Measurements from ENCODE around the gene OTOP1.
A peak's percentile ranks its signal among the peaks of the same experiment; 100 is the strongest.

Gene OTOP1, protein sequence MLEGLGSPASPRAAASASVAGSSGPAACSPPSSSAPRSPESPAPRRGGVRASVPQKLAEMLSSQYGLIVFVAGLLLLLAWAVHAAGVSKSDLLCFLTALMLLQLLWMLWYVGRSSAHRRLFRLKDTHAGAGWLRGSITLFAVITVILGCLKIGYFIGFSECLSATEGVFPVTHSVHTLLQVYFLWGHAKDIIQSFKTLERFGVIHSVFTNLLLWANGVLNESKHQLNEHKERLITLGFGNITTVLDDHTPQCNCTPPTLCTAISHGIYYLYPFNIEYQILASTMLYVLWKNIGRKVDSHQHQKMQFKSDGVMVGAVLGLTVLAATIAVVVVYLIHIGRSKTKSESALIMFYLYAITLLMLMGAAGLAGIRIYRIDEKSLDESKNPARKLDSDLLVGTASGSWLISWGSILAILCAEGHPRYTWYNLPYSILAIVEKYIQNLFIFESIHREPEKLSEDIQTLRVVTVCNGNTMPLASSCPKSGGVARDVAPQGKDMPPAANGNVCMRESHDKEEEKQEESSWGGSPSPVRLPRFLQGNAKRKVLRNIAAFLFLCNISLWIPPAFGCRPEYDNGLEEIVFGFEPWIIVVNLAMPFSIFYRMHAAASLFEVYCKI

DNA sequence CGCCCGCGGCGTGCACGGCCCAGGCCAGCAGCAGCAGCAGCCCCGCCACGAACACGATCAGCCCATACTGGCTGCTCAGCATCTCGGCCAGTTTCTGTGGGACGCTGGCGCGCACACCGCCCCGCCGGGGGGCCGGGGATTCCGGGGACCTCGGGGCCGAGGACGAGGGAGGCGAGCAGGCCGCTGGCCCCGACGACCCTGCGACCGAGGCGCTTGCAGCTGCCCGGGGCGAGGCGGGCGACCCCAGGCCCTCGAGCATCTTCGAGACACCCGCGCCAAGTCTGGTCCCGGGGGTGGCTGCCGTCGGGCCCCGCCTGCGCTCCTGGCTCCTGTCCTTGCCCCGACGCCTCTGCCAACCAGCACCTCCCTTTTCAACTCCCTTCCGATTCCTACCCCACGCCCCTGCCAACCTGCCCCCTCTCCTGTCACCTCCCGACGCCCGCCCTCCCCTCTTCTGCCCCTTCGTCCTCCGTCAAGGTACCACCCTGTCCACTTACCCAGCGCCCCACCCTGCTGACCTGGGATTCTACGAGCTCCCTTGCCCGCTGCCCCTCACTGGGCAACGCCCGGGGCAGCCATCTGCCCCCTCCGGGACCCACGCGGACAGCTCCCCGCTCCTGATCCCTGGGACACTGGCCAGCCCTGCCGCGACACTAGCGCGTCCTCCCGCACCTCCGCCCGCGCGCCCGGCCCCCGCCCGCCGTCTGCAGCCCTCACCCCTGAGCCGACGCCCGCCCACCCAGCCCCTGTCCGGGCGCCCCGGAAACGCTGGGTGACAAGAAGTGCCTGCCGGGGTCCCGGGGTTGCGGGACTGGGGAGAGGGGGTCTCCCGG lies at the start of gene OTOP1:
OTOP1 (minus strand) TSS at position 324 of the 833 bp plus-strand sequence; CDS start at position 259, 65 bp downstream.
- no peak for DNase-seq
- H3K27me3 ChIP-seq (ENCODE audit: insufficient read depth, low read depth, severe bottlenecking), result peaks cover 25% of the 10 kb centered on the region
- TF ChIP-seq, protein P1, sequence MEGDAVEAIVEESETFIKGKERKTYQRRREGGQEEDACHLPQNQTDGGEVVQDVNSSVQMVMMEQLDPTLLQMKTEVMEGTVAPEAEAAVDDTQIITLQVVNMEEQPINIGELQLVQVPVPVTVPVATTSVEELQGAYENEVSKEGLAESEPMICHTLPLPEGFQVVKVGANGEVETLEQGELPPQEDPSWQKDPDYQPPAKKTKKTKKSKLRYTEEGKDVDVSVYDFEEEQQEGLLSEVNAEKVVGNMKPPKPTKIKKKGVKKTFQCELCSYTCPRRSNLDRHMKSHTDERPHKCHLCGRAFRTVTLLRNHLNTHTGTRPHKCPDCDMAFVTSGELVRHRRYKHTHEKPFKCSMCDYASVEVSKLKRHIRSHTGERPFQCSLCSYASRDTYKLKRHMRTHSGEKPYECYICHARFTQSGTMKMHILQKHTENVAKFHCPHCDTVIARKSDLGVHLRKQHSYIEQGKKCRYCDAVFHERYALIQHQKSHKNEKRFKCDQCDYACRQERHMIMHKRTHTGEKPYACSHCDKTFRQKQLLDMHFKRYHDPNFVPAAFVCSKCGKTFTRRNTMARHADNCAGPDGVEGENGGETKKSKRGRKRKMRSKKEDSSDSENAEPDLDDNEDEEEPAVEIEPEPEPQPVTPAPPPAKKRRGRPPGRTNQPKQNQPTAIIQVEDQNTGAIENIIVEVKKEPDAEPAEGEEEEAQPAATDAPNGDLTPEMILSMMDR (IDR thresholded peaks at IDR 0.05; ENCODE audit: low read depth, low read length), result no peak
- peak within 1 kb of the TSS; percentile 18; the same call in 1 of the 2 replicates for H3K4me3 ChIP-seq (ENCODE audit: low read depth, low read length)
- H3K9me3 ChIP-seq (ENCODE audit: severe bottlenecking), result no peaks in the 10 kb centered on the region
- no peaks in the 10 kb centered on the region for H3K36me3 ChIP-seq
- H3K27ac ChIP-seq, result no peak within 1 kb of the TSS

DNA sequence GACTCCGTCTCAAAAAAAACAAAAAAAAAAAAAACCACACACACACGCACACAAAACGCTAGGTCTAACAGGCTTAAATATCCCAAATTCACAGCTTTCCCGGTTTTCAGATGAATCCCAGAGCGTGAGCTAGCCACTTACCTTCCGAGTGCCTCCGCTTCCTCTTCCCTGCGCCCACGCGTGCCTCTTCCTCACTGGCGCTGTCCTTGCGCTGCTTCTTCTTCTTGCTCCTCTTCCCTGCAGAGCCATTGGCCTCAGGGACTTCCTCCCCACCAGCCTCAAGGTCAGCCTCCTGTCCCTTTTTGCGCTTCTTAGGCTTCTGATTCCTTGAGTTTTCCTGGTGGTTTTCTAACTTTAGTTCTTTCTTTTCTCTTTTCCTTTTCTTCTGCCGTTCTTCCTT lies 47.5 kb upstream of the OTOP1 start:
- Histone ChIP-seq H3K27ac (no peak overlapping the region), H3K36me3 (peaks cover 76% of the 10 kb centered on the region), H3K27me3 (ENCODE audit: insufficient read depth, low read depth, severe bottlenecking) (no peaks in the 10 kb centered on the region), H3K9me3 (ENCODE audit: severe bottlenecking) (no peaks in the 10 kb centered on the region), H3K4me3 (ENCODE audit: low read depth, low read length) (no peak overlapping the region)
- TF ChIP-seq, protein P1 (IDR thresholded peaks at IDR 0.05; ENCODE audit: low read depth, low read length), result no peak
- no peak for DNase-seq

DNA sequence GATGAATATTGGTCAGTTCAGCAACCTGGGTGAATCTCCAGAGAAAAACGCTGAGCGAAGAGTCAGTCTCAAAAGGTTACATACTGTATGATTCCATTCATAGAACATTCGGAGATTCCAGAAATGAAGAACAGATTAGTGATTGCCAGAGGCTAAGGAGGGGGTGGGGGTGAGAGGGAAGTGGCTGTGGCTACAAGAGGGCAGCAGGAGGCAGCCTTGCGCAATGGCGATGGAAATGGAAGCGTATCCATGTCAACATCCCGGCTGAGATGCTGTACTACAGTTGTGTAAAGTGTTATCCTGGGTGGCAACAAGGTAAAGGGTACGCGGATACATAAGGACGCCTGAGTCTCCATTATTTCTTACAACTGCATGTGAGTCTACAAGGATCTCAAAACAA lies 45.2 kb upstream of the OTOP1 start:
- Histone ChIP-seq H3K27me3 (ENCODE audit: insufficient read depth, low read depth, severe bottlenecking) (no peaks in the 10 kb centered on the region), H3K27ac (no peak overlapping the region), H3K4me3 (ENCODE audit: low read depth, low read length) (no peak overlapping the region), H3K36me3 (peaks cover 67% of the 10 kb centered on the region), H3K9me3 (ENCODE audit: severe bottlenecking) (no peaks in the 10 kb centered on the region)
- TF ChIP-seq, protein P1 (IDR thresholded peaks at IDR 0.05; ENCODE audit: low read depth, low read length), result peak; percentile 65
- DNase-seq, result peak; percentile 42

DNA sequence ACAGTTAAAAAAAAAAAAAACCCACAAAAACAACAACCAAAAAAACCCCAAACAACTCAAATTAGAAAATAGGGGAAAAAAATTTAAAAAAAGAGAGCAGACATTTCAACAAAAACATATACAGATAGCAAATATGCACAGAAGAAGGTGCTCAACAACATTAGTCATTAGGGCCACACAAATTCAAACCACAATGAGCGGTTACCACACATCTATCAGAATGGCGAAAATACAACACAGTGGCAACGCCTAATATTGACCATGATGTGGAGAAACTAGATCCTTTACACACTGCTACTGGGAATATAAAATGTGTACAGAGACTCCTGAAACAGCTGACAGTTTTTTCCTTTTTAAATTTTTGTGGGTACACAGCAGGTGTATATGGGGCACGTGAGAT lies 43.8 kb upstream of the OTOP1 start:
- TF ChIP-seq, protein P1 (IDR thresholded peaks at IDR 0.05; ENCODE audit: low read depth, low read length), result no peak
- Histone ChIP-seq H3K9me3 (ENCODE audit: severe bottlenecking) (no peaks in the 10 kb centered on the region), H3K4me3 (ENCODE audit: low read depth, low read length) (no peak overlapping the region), H3K27ac (no peak overlapping the region), H3K36me3 (peaks cover 58% of the 10 kb centered on the region), H3K27me3 (ENCODE audit: insufficient read depth, low read depth, severe bottlenecking) (no peaks in the 10 kb centered on the region)
- no peak for DNase-seq

DNA sequence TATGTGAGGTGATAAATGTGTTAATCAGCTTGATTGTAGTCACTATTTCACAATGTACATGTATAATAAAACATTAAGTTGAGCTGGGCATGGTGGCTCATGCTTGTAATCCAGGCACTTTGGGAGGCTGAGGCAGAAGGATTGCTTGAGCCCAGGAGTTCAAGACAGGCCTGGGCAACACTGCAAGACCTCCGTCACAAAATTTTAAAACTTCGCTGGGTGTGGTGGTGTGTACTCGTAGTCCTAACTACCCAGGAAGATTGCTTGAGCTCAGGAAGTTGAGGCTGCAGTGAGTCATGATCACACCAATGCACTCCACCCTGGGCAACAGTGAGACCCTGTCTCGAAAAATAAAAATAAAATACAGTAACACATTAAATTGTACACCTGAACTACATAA lies 43.1 kb upstream of the OTOP1 start:
- Histone ChIP-seq H3K9me3 (ENCODE audit: severe bottlenecking) (no peaks in the 10 kb centered on the region), H3K27ac (no peak overlapping the region), H3K4me3 (ENCODE audit: low read depth, low read length) (no peak overlapping the region), H3K36me3 (peaks cover 57% of the 10 kb centered on the region), H3K27me3 (ENCODE audit: insufficient read depth, low read depth, severe bottlenecking) (no peaks in the 10 kb centered on the region)
- TF ChIP-seq, protein P1 (IDR thresholded peaks at IDR 0.05; ENCODE audit: low read depth, low read length), result no peak
- DNase-seq, result no peak

All from WERI-Rb-1 (cell line).